Mammary epithelial cell (primary cell): ENCODE data around the gene GMPPA.

Source experiments
- CTCF ChIP-seq, 2 donors: IDR thresholded peaks in 1 of 2; conservative IDR thresholded peaks in 1 of 2; 2 replicates each; pipeline ENCODE4 v1.5.1; 2011 to 2012; ENCODE audit warnings: inconsistent platforms in 2 of 2, low read length in 2 of 2, mild to moderate bottlenecking in 2 of 2, control low read depth in 1 of 2, low read depth in 1 of 2; ENCODE audit not compliant: insufficient read depth in 1 of 2; ENCODE audit errors: extremely low read depth in 1 of 2
- EZH2 ChIP-seq: IDR thresholded peaks from 2 replicates; pipeline ENCODE4 v1.6.1; 2012; ENCODE audit warnings: low read length, inconsistent platforms, borderline replicate concordance

- TF ChIP-seq CTCF (conservative IDR thresholded peaks at IDR 0.05 in 1 of 2, IDR thresholded peaks at IDR 0.05 in 1 of 2; ENCODE audit: extremely low read depth in 1 of 2, insufficient read depth in 1 of 2, low read depth in 1 of 2, low read length in 2 of 2) (no peak), EZH2 (no peak)
Measured at GRCh38 chr2:219533930-219534661, 35.4 kb downstream of the GMPPA start.
